Astrocyte of the cerebellum (primary cell): Measurements from ENCODE around the gene ACOX2.

ENCODE experiments used
- DNase-seq: peaks from one replicate; pipeline ENCODE4 v3.0.0-alpha.2; 2011; ENCODE audit warnings: low read depth
- H3K4me3 ChIP-seq: 2 replicates; pipeline ENCODE4 v1.5.1; 2011; ENCODE audit warnings: mild to moderate bottlenecking, low read depth, low read length, moderate library complexity
- in situ Hi-C: cut with HindIII; loops from 2 replicates; pipeline ENCODE4 v1.10.0; 2017; ENCODE audit warnings: low sequenced_read_pairs
- TF ChIP-seq, protein P1 (sequence below): IDR thresholded peaks from 2 replicates; pipeline ENCODE4 v1.5.1; 2012; ENCODE audit warnings: low read length, low read depth, moderate library complexity, mild to moderate bottlenecking; ENCODE audit errors: missing control alignments

Gene ACOX2

DNA sequence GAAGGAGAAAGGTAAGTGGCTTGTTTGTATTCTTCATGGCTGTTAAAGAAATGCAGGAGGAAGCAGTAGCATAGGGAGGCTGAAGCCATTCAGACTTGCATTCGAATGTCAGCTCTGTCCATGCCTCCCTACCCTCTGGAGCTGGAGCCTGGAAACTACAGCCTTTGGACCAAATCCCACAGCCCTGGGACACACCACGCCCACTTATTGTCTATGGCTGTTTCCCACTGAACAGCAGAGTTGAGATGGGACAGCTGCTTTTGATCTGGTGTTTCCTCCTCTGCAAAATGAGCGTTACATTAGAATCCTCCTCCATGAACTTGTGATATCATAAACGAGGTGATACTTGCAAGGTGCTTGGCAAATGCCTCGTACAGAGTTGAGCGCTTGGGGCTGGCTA is 36.6 kb upstream of the ACOX2 start:
- TF ChIP-seq, protein P1, sequence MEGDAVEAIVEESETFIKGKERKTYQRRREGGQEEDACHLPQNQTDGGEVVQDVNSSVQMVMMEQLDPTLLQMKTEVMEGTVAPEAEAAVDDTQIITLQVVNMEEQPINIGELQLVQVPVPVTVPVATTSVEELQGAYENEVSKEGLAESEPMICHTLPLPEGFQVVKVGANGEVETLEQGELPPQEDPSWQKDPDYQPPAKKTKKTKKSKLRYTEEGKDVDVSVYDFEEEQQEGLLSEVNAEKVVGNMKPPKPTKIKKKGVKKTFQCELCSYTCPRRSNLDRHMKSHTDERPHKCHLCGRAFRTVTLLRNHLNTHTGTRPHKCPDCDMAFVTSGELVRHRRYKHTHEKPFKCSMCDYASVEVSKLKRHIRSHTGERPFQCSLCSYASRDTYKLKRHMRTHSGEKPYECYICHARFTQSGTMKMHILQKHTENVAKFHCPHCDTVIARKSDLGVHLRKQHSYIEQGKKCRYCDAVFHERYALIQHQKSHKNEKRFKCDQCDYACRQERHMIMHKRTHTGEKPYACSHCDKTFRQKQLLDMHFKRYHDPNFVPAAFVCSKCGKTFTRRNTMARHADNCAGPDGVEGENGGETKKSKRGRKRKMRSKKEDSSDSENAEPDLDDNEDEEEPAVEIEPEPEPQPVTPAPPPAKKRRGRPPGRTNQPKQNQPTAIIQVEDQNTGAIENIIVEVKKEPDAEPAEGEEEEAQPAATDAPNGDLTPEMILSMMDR: no peak
- DNase-seq: no peak
- in situ Hi-C loops: no loop called here
- H3K4me3 ChIP-seq: no peak overlapping the region

DNA sequence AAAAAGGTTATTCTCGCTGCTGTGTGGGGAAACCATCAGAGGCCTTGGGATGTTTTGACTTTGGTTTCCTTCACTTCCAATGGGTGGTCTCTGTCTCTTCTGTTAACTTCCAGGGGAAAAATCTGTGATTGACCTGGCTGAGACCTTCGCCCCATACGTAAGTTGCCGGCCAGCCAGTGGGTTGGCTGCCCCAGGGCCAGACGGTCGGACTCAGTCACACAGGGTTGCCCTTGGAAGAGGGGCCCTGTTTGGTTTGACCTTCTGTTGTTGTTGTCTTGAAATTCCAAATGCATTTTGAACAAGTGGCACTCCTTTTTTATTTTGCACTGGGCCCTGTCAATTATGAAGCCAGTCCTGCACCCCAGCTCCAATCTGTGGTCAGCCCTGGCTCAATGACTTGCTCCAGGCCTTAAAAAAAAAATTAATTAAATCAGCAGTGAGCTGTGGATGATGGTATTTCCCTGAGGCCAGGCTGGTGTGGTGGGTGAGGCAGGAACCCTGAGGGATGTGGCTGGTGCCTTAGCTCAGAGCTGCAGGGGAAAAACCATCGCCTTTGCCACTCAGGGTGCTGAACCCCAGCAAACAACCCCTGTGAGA is 35.7 kb upstream of the ACOX2 start:
- no peak overlapping the region for H3K4me3 ChIP-seq
- in situ Hi-C loops: no loop called here
- DNase-seq: no peak
- TF ChIP-seq, protein P1: no peak

DNA sequence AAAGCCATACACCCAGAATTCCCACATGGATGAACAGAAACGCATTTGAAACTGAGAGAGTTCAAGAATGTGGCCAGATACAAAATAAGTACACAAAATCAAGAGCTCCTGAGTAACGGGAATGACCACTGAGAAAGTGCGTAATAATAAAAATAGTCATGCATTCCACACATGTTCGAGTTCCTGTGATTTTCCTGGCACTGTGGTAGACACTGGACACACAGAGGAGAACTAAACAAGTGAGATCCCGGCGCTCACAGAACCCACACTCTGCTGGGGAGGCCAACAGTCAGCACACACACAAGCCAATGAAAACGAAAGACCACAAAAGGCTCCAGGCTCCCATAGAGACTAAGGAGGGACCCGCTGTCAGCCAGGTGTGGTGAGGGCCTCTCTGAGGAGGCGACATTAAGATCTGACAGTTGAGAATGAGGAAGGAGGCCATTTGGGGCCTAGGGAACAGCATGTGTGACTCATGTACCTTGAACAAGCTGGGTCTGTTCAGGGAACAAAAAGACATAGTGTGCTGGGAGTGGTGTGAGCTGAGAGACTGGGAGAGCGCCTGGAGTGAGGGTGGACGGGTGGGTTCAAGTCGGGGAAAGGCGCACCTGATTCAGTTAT is 35.1 kb upstream of the ACOX2 start:
- in situ Hi-C loops: no loop called here
- TF ChIP-seq, protein P1: no peak
- H3K4me3 ChIP-seq: no peak overlapping the region
- peak; percentile 88 for DNase-seq

DNA sequence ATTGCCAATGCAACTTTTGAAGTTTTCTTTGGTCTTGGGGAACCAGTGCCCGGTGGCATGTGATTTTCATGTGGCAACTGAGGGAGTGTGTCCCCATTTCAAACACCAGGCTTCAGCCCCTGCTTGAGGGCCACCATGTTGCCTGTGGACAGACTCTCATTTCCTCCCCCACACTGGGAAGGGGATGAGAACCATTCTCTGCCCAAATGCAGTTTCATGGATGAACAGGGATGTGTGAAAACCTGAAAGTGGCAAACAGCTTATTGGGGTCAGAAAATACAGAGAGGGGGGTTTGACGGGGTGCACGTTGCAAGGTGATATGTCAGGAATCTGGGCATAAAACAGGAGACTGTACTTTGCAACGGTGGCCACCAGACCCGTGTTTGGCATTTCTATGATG is 33.9 kb upstream of the ACOX2 start:
- TF ChIP-seq, protein P1: no peak
- in situ Hi-C loops: no loop called here
- no peak overlapping the region for H3K4me3 ChIP-seq
- no peak for DNase-seq

DNA sequence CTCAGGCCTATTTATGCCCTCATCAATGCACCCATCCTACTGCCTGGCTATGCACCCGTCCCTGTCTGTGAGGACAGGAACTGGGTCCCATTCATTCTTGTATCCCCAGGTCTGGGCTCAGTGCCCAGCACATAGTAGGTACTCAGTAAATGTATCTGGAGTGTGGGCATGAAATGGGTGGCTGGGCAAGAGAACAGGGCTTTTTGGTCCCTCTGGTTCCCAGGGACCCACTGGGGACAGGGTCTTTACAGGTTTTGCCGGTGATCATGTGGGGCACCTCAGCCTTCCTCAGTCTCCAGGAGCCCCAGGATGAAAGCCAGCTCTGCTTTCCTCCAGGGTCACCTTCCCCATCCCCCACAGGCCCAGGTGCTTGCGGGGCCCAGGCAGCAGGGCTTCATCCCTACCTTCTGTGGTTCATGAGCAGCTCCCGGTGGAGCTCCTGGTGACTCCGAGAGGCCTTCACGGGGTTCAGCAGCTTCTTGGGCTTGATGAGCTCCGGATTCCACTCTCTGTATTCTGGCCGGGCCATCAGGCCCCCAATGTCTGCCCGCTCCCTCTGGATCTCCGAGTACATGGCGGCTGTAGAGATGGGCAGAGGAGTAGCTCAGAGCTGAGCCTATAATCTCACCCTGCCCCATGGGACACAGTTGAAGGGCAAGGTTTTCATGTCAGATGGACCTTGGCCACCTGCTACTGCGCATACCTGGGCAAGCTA is 32.5 kb upstream of the ACOX2 start:
- in situ Hi-C loops: no loop called here
- no peak for DNase-seq
- TF ChIP-seq, protein P1: no peak
- H3K4me3 ChIP-seq: no peak overlapping the region

DNA sequence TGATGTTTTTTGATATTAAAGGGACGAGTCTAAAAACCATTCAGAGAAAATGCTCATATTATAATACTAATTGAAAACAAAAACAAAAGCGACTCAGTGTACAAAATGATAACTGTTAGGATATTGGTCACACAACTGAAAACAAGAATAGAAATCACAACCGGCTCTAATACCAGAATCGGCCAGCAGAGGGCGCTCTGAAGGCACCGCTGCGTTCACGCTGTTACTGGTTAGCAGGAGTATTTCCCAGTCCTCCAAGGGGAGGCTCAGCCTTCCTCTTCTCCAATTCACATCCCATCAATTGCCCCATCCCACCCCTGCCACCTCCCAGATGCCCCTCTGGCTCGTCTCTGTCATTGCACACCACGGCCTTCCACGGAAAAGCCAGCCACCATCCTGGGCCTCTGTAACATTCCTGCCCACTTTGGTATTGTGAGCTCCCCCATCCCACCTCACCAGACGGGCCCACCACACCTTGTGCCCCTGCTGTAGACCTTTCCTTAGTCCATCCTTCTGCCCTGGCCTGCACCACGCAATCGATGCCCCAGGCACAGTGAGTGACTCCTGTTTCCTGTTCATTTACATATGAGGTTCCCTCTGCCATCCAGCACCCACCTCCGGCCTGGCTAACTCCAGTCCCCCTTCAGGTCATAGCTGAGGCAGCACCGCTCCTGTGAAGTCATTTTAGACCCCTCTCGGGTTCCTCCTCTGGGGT is 31.7 kb upstream of the ACOX2 start:
- peak; percentile 64 for DNase-seq
- TF ChIP-seq, protein P1: peak; percentile 89
- in situ Hi-C loops: no loop called here

More for the DNA sequence above, 31.7 kb upstream of the ACOX2 start:
- H3K4me3 ChIP-seq: no peak overlapping the region
